WTC11 (cell line): Measurements from ENCODE around the gene SNRNP200.

ENCODE experiments used
- CREM ChIP-seq: sonication (generic); formaldehyde crosslinking; IDR thresholded peaks from 2 replicates; pipeline ENCODE4 v1.8.1; 2022; ENCODE audit warnings: mild to moderate bottlenecking, missing genetic modification reagents, moderate library complexity
- CTCF ChIP-seq: fragments of 200-600 bp; IDR thresholded peaks from 2 replicates; pipeline ENCODE4 v1.8.0; 2022; ENCODE audit warnings: antibody characterized with exemption

- TF ChIP-seq CTCF (no peak), CREM (CRISPR knock-in tag) (no peak)
Measured at GRCh38 chr2:96267159-96267971, 38.0 kb downstream of the SNRNP200 start.
